Adrenal gland (tissue), 12 donors: ENCODE results near the gene CTNND2. TPM values are rescaled to one million over a fixed set of nuclear protein-coding genes. Genes with fewer than 3 reads are reported as not detected.

Experiments
- DNase-seq, 7 donors: peaks; one replicate each; pipeline ENCODE4 v3.0.0-alpha.2; 2019 to 2020
- H3K27ac ChIP-seq, 5 donors: fragments of 200-600 bp; sonication (generic) in 4 of 5; 1 replicate in 3 of 5; 2 replicates in 2 of 5; pipeline versions ENCODE4 v1.5.1 to v1.8.0; 2016 to 2020; ENCODE audit warnings: mild to moderate bottlenecking in 1 of 5
- H3K27me3 ChIP-seq: fragments of 200-600 bp; 2 replicates; pipeline ENCODE4 v1.8.0; 2021
- H3K36me3 ChIP-seq, 2 donors: fragments of 200-600 bp; replicated peaks in 1 of 2; 1 replicate in 1 of 2; 2 replicates in 1 of 2; pipeline versions ENCODE4 v1.5.1 to v1.8.0; 2018 to 2022
- H3K4me1 ChIP-seq, 2 donors: fragments of 200-600 bp; replicated peaks in 1 of 2; 1 replicate in 1 of 2; 2 replicates in 1 of 2; pipeline versions ENCODE4 v1.5.1 to v1.8.0; 2018 to 2021
- H3K4me3 ChIP-seq, 4 donors: fragments of 200-600 bp; sonication (generic) in 3 of 4; one replicate each; pipeline ENCODE4 v1.5.1; 2016 to 2018
- H3K9me3 ChIP-seq, 3 donors: fragments of 200-600 bp; sonication (generic) in 1 of 3; replicated peaks in 1 of 3; 1 replicate in 2 of 3; 2 replicates in 1 of 3; pipeline versions ENCODE4 v1.5.1 to v1.8.0; 2016 to 2021
- POLR2A ChIP-seq, 2 donors: fragments of 450-650 bp; IDR thresholded peaks; one replicate each; pipeline ENCODE4 v1.6.1; 2017; ENCODE audit warnings: antibody characterized with exemption in 2 of 2, mild to moderate bottlenecking in 2 of 2, moderate library complexity in 1 of 2
- WGBS, 4 donors: extraction: QIAGEN DNeasy Blood & Tissue Kit in 2 of 4; methylation state at CpG; one replicate each; pipeline versions ENCODE4 v1.1.5 to v1.1.7; 2013 to 2017; 5-methylcytosine and 5-hydroxymethylcytosine counted together
- intact Hi-C, 2 donors: fragments of 100-400 bp; cut with DNase I; formaldehyde crosslinking; loops; one replicate each; pipeline versions ENCODE4 v1.14.1 to v1.15.0; 2022 to 2023
- polyA plus RNA-seq, 3 donors: library from polyadenylated mRNA; stranded (reverse); fragments of 200-250 nt in 2 of 3; fragments of 350-450 nt in 1 of 3; fragmentation: Illumina TruSeq in 1 of 3; extraction: RNeasy Lipid Tissue Mini Kit (QIAGEN cat#74804) in 1 of 3; gene quantifications; one replicate each; pipeline ENCODE4 v1.2.3, GENCODE V29; 2013 to 2014
- total RNA-seq, 9 donors: library from RNA; depleted of rRNA in 4 of 9; stranded (reverse); fragments of >200 nt in 4 of 9; fragments of 120-200 nt in 1 of 9; fragmentation: NEBNext Ultra II Directional in 1 of 9; extraction: Animal tissue kit (Norgen Biotek cat#: 25700) in 1 of 9; gene quantifications; one replicate each; pipeline versions ENCODE4 v1.1.0 to v1.2.4, GENCODE V29; 2013 to 2023
- TF ChIP-seq, protein P1 (sequence below), 6 experiments: fragments of 450-650 bp in 4 of 6; fragments of 200-600 bp in 2 of 6; sonication (generic) in 1 of 6; IDR thresholded peaks; 1 replicate in 5 of 6; 2 replicates in 1 of 6; pipeline versions ENCODE4 v1.5.1 to v1.8.0; 2016 to 2021; ENCODE audit warnings: antibody characterized with exemption in 6 of 6, mild to moderate bottlenecking in 2 of 6, moderate library complexity in 1 of 6
- donor health status: healthy with polysubstance abuse.
- donor health status: Bipolar disorder and iron deficiency.
- donor health status: DM: yes; HTN: yes; CAD: no.
- donor health status: DM: no; HTN: no; CAD: no.
- donor health status: DM: no; HTN: no; CAD: no.
- donor health status: DM: yes; HTN: yes; CAD: no.

CTNND2 gene
- total and polyA plus RNA-seq, 12 donors = 0.34 to 4.2 (median 1.1) TPM; not detected in 1

DNA sequence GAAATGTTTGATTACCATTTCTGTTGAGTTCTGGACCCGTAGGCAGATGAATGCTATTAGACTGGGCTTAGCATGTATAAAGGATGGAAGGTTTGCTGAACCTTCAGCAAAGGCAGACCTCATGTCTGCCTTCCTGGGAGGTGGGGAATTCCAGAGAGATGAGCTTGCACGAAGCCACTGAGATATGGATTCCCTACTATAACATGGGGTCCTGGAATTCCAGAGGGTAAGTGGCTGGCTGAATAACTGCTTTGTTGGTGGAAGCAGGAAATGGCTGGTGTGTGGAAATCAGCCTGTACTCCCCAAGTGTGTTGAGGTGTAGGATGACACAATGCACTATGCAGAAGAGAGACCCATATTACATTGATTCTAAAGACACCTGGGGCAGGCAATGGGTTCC, 526.4 kb downstream of the CTNND2 start:
- no peak for DNase-seq
- TF ChIP-seq POLR2A (IDR thresholded peaks at IDR 0.05) = no peak
- TF ChIP-seq, protein P1, sequence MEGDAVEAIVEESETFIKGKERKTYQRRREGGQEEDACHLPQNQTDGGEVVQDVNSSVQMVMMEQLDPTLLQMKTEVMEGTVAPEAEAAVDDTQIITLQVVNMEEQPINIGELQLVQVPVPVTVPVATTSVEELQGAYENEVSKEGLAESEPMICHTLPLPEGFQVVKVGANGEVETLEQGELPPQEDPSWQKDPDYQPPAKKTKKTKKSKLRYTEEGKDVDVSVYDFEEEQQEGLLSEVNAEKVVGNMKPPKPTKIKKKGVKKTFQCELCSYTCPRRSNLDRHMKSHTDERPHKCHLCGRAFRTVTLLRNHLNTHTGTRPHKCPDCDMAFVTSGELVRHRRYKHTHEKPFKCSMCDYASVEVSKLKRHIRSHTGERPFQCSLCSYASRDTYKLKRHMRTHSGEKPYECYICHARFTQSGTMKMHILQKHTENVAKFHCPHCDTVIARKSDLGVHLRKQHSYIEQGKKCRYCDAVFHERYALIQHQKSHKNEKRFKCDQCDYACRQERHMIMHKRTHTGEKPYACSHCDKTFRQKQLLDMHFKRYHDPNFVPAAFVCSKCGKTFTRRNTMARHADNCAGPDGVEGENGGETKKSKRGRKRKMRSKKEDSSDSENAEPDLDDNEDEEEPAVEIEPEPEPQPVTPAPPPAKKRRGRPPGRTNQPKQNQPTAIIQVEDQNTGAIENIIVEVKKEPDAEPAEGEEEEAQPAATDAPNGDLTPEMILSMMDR (IDR thresholded peaks at IDR 0.05) = no peak
- H3K4me1 ChIP-seq = no peaks in the 10 kb centered on the region
- intact Hi-C loops = no loop called here
- H3K27me3 ChIP-seq = no peaks in the 10 kb centered on the region
- 68 to 84% (median 78%) methylated on average over 2 of the region's 2 CpGs for WGBS, 4 donors
- H3K4me3 ChIP-seq = no peak overlapping the region
- H3K27ac ChIP-seq = no peak overlapping the region
- no peaks in the 10 kb centered on the region for H3K36me3 ChIP-seq
- no peaks in the 10 kb centered on the region for H3K9me3 ChIP-seq

DNA sequence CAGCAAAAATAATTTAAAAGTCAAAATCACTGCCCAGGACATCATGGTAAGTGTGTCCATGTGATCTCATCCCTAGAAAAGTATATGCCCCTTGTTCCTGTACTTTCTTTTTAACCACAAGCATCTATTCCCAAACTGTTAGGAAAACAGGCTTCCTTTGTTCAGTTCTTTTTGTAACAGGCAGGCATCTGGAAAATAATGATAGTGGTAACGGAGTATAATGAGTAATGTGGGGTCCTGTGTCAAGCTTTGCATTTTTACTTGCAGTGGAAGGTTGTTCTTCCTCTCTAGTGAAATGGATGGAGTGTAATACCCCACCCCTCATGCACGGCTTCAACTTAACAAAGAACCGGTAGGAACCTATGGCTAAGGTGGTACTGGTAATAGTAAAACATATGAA, 532.1 kb downstream of the CTNND2 start:
- Histone ChIP-seq H3K4me1 (no peaks in the 10 kb centered on the region), H3K9me3 (no peaks in the 10 kb centered on the region), H3K27me3 (no peaks in the 10 kb centered on the region), H3K4me3 (no peak overlapping the region), H3K36me3 (no peaks in the 10 kb centered on the region), H3K27ac (no peak overlapping the region)
- DNase-seq = no peak
- intact Hi-C loops = no loop called here
- TF ChIP-seq, protein P1 (IDR thresholded peaks at IDR 0.05) = no peak
- no peak for TF ChIP-seq POLR2A (IDR thresholded peaks at IDR 0.05)
- 77 to 92% (median 84%) methylated on average over 3 of the region's 3 CpGs for WGBS, 4 donors

DNA sequence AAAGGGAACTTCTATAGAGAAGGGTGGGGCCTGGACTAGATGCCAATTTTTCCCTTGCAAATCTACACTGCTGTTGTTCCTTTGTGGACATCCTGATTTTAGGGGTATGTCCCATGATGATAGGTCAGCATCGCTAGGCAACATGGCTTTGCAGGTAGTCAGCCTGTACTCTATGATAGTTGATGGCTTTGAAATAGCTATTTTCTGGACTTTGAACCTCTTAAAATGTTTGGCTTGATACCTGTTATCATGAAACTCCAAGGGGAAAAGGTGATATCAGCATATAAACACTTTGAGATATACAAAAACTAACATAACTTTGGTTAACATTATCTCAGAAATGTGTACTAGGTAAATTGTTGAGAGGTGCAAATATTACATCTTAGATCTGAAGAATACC, 533.2 kb downstream of the CTNND2 start:
- no peak for TF ChIP-seq POLR2A (IDR thresholded peaks at IDR 0.05)
- TF ChIP-seq, protein P1 (IDR thresholded peaks at IDR 0.05) = no peak
- H3K36me3 ChIP-seq = no peaks in the 10 kb centered on the region
- no peaks in the 10 kb centered on the region for H3K4me1 ChIP-seq
- no peaks in the 10 kb centered on the region for H3K27me3 ChIP-seq
- H3K9me3 ChIP-seq = no peaks in the 10 kb centered on the region
- WGBS, 4 donors = 90 to 100% (median 93%) methylated on average over 1 of the region's 1 CpG
- DNase-seq = no peak
- H3K4me3 ChIP-seq = no peak overlapping the region
- H3K27ac ChIP-seq = no peak overlapping the region
- intact Hi-C loops = no loop called here

DNA sequence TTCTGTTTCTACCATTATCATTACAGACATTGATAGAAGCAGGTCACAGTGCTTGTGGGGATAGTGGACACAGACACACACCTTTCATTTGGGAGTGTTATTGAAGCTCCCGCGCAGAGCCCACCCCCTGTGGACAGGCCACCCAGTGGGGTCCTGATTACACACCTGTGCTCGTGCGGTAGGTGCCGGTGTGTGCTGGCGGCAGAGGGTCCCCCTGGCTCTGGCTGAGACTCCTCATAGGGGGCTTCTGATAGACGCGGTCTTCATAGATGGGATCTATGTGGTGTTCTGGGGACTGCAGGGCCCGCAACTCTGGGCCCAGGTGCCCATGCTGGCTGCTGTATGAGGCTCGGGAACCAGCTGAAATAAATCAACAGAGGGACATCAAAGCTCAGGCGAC, 539.7 kb downstream of the CTNND2 start:
- no peaks in the 10 kb centered on the region for H3K36me3 ChIP-seq
- H3K27me3 ChIP-seq = peaks cover 7% of the 10 kb centered on the region
- TF ChIP-seq POLR2A (IDR thresholded peaks at IDR 0.05) = no peak
- TF ChIP-seq, protein P1 (IDR thresholded peaks at IDR 0.05) = no peak
- H3K27ac ChIP-seq = no peak overlapping the region
- H3K4me1 ChIP-seq = no peaks in the 10 kb centered on the region
- H3K4me3 ChIP-seq = no peak overlapping the region
- DNase-seq = no peak
- WGBS, 4 donors = 79 to 85% (median 83%) methylated on average over 11 of the region's 11 CpGs
- intact Hi-C loops = no loop called here
- H3K9me3 ChIP-seq = no peaks in the 10 kb centered on the region
